Right cardiac atrium (tissue), 5 donors: Measurements from ENCODE around the gene SDC3. TPM values are rescaled to one million over a fixed set of nuclear protein-coding genes. Genes with fewer than 3 reads are reported as not detected.

ENCODE experiments used
- ATAC-seq, 2 donors: fragments of 200-7000 bp; cut with Tn5 transposase; one replicate each; pipeline versions ENCODE4 v1.8.0 to v1.9.1; 2020; ENCODE audit warnings: moderate library complexity in 2 of 2, mild to moderate bottlenecking in 1 of 2
- DNase-seq, 3 donors: peaks; one replicate each; pipeline ENCODE4 v3.0.0-alpha.2; 2020
- H3K27ac ChIP-seq: one replicate; pipeline ENCODE4 v1.5.1; 2013; ENCODE audit warnings: mild to moderate bottlenecking, low read length, control low read depth, moderate library complexity
- H3K27me3 ChIP-seq: one replicate; pipeline ENCODE4 v1.6.1; 2013; ENCODE audit not compliant: control insufficient read depth, insufficient read depth
- H3K4me1 ChIP-seq: one replicate; pipeline ENCODE4 v1.6.1; 2013; ENCODE audit warnings: low read length; ENCODE audit not compliant: control insufficient read depth, insufficient read depth
- H3K4me3 ChIP-seq: one replicate; pipeline ENCODE4 v1.5.1; 2013; ENCODE audit warnings: low read length, control low read depth
- H3K9me3 ChIP-seq: one replicate; pipeline ENCODE4 v1.6.1; 2013; ENCODE audit warnings: low read length; ENCODE audit not compliant: control insufficient read depth
- WGBS: extraction: QIAGEN DNeasy Blood & Tissue Kit; methylation state at CpG from one replicate; pipeline ENCODE4 v1.1.7; 2013; 5-methylcytosine and 5-hydroxymethylcytosine counted together
- intact Hi-C, 4 donors: fragments of 100-400 bp; cut with DNase I; formaldehyde crosslinking; loops; one replicate each; pipeline versions ENCODE4 v1.11.0 to v1.14.0; 2022 to 2023
- polyA plus RNA-seq: library from polyadenylated mRNA; stranded (reverse); fragments of 200-250 nt; gene quantifications from one replicate; pipeline ENCODE4 v1.2.3, GENCODE V29; 2013
- total RNA-seq, 4 donors: library from RNA; stranded (reverse); fragmentation: NEBNext Ultra II Directional; extraction: Animal tissue kit (Norgen Biotek cat#: 25700); gene quantifications; one replicate each; pipeline ENCODE4 v1.2.1, GENCODE V29; 2021
- donor health status: healthy with polysubstance abuse.
- donor health status: DM: no; HTN: yes; CAD: no.
- donor health status: DM: no; HTN: no; CAD: no.
- donor health status: DM: no; HTN: yes; CAD: no; lungs with severe emphysema.
- donor health status: DM: yes; HTN: yes; CAD: no.

The SDC3 gene
- total and polyA plus RNA-seq, 5 donors: 33.2 to 40.9 (median 38.7) TPM

- Histone ChIP-seq H3K4me1 (peaks cover 3% of the 10 kb centered on the region), H3K27ac (no peak overlapping the region), H3K27me3 (no peaks in the 10 kb centered on the region), H3K4me3 (no peak overlapping the region), H3K9me3 (no peaks in the 10 kb centered on the region)
- 81% methylated on average over 7 of the region's 7 CpGs for WGBS
- no peak for DNase-seq
- ATAC-seq: no peak
- intact Hi-C loops: loop anchor here in 1 of 4 donors (5.0 kb wide), 1 partner anchor 56 kb away; no protein-coding TSS in a partner anchor
Observed at GRCh38 chr1:30845904-30846290, 62.7 kb downstream of the SDC3 start.

DNA sequence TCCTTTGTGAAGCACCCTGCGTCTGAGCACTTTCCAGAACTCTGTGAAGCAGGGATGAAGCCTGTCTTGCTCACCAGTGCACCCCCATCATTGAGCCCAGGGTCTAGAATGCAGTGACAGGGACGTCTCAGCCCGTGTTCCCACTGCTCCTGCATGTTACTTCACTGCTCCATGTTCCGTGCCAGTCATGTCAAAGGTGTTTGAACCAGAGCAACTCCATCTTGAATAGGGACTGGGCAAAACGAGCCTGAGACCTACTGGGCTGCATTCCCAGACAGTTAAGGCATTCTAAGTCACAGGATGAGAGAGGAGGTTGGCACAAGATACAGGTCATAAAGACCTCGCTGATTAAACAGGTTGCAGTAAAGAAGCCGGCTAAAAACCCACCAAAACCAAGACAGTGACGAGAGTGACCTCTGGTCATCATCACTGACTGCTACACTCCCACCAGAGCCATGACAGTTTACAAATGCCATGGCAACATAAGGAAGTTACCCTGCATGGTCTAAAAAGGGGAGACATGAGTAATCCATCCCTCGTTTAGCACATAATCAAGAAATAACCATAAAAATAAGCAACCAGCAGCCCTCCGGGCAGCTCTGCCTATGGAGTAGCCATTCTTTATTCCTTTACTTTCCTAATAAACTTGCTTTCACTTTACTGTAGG, 63.2 kb downstream of the SDC3 start:
- Histone ChIP-seq H3K27me3 (no peaks in the 10 kb centered on the region), H3K4me3 (no peak overlapping the region), H3K9me3 (no peaks in the 10 kb centered on the region), H3K4me1 (peaks cover 3% of the 10 kb centered on the region), H3K27ac (no peak overlapping the region)
- ATAC-seq (no peak), DNase-seq (no peak)
- intact Hi-C loops: loop anchor here in 1 of 4 donors (5.0 kb wide), 1 partner anchor 57 kb away; no protein-coding TSS in a partner anchor
- WGBS: 70% methylated on average over 10 of the region's 10 CpGs

DNA sequence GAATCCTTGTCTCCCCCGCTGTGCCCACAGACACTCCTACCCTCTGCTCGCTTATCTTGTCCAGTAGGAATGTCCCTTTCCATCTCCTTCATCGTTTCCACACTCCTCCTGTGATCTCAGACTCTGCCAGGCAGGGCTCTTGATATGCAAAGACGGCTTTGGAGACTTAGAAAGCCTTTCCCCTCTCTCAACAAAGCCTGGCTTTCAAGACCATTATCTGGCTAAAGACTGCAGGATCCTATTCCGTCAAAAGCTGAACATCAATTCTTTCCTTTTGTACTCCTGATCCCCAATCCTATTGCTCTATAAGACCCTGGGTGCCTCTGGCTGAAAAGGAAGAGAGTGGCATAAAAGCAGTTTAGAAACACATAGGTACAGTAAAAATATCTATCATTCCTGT, 63.9 kb downstream of the SDC3 start:
- 60% methylated on average over 5 of the region's 5 CpGs for WGBS
- ATAC-seq (no peak), DNase-seq (no peak)
- no peaks in the 10 kb centered on the region for H3K9me3 ChIP-seq
- intact Hi-C loops: loop anchor here in 1 of 4 donors (5.0 kb wide), 1 partner anchor 58 kb away; no protein-coding TSS in a partner anchor
- peaks cover 3% of the 10 kb centered on the region for H3K4me1 ChIP-seq
- H3K27ac ChIP-seq: no peak overlapping the region
- no peaks in the 10 kb centered on the region for H3K27me3 ChIP-seq
- H3K4me3 ChIP-seq: no peak overlapping the region

- ATAC-seq: no peak
- intact Hi-C loops: no loop called here
Observed at GRCh38 chr1:30842697-30843354, 65.7 kb downstream of the SDC3 start.

DNA sequence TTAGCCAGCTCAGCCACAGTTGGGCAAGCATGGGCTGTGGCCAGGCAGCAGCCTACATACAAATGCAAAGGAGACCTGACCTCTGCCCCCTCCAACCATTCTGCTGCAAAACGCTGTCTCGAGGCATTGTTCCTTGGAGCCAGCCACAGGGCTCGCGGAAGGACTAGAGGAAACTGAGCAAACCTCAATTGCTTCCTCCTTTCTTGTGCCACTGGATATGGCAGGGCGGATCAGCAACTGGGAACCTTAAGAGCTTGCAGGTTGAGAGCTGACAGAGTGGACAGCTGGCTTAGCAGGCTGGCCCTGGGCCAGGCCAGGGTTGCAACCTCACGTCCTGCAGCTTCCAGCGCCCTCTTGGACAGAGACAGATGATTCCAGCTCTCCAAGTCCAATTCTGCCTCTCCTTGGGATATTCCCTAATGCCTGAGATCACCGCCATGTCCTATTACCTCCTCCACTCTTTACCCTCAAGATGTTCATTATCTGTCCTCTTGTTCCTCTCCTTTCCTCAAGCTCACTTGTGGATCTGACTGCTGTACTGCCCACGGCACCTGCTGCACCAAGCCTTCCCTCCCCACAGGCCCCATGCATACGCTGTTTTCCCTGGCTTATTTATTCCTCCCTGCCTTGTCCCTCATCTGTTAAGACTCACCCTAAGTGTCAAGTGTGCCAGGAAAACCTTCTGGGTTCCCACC, 67.5 kb downstream of the SDC3 start:
- 44% methylated on average over 10 of the region's 10 CpGs for WGBS
- no peaks in the 10 kb centered on the region for H3K27me3 ChIP-seq
- H3K4me1 ChIP-seq: no peaks in the 10 kb centered on the region
- no peak overlapping the region for H3K4me3 ChIP-seq
- peak; percentile 44 to 79 (median 69) for DNase-seq
- intact Hi-C loops: no loop called here
- H3K9me3 ChIP-seq: no peaks in the 10 kb centered on the region
- H3K27ac ChIP-seq: no peak overlapping the region
- peak; percentile 73 to 74 for ATAC-seq

More at GRCh38 chr1:30842697-30843354, 65.7 kb downstream of the SDC3 start:
- Histone ChIP-seq H3K9me3 (no peaks in the 10 kb centered on the region), H3K4me3 (no peak overlapping the region), H3K4me1 (peaks cover 3% of the 10 kb centered on the region), H3K27me3 (no peaks in the 10 kb centered on the region), H3K27ac (no peak overlapping the region)
- DNase-seq: no peak
- WGBS: 62% methylated on average over 7 of the region's 7 CpGs

- Histone ChIP-seq H3K9me3 (no peaks in the 10 kb centered on the region), H3K4me1 (no peaks in the 10 kb centered on the region), H3K27me3 (no peaks in the 10 kb centered on the region), H3K4me3 (no peak overlapping the region), H3K27ac (no peak overlapping the region)
- WGBS: 95% methylated on average over 3 of the region's 3 CpGs
- DNase-seq (no peak), ATAC-seq (no peak)
- intact Hi-C loops: no loop called here
Observed at GRCh38 chr1:30839827-30840359, 68.7 kb downstream of the SDC3 start.

DNA sequence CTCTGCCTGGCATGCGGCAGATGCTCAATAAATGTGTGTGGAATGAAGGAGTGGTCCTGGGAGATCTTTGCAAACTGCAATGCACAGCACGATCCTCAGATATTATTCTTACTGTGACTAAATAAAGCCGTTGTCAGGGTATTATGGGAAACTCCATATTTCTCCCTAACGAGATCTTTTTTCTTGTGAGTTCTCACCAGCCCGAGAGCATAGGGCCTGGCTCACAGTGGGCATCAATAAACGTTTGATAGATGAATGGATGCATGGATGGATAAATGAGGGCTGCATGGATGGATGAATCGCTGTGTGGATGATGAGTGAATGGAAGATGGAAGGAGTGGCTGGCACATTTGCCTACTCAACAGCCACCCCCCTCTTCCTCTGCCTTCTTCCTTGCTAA, 69.6 kb downstream of the SDC3 start:
- intact Hi-C loops: no loop called here
- no peak for ATAC-seq
- H3K4me1 ChIP-seq: no peaks in the 10 kb centered on the region
- H3K9me3 ChIP-seq: no peaks in the 10 kb centered on the region
- DNase-seq: no peak
- H3K27me3 ChIP-seq: no peaks in the 10 kb centered on the region
- H3K27ac ChIP-seq: no peak overlapping the region
- H3K4me3 ChIP-seq: no peak overlapping the region
- 85% methylated on average over 7 of the region's 7 CpGs for WGBS

GRCh38 chr1:30837653-30838052, 70.9 kb downstream of the SDC3 start:
- intact Hi-C loops: no loop called here
- H3K4me3 ChIP-seq: no peak overlapping the region
- no peaks in the 10 kb centered on the region for H3K27me3 ChIP-seq
- no peak for ATAC-seq
- no peak for DNase-seq
- no peaks in the 10 kb centered on the region for H3K9me3 ChIP-seq
- whole genome bisulfite sequencing: 52% methylated on average over 1 of the region's 1 CpG
- no peaks in the 10 kb centered on the region for H3K4me1 ChIP-seq
- H3K27ac ChIP-seq: no peak overlapping the region

GRCh38 chr1:30834253-30834652, 74.3 kb downstream of the SDC3 start:
- 72% methylated on average over 4 of the region's 4 CpGs for WGBS
- DNase-seq: no peak
- intact Hi-C loops: no loop called here
- no peaks in the 10 kb centered on the region for H3K9me3 ChIP-seq
- no peaks in the 10 kb centered on the region for H3K4me1 ChIP-seq
- no peak overlapping the region for H3K27ac ChIP-seq
- H3K4me3 ChIP-seq: no peak overlapping the region
- ATAC-seq: no peak
- no peaks in the 10 kb centered on the region for H3K27me3 ChIP-seq

GRCh38 chr1:30830537-30830936, 78.0 kb downstream of the SDC3 start:
- ATAC-seq: no peak
- Histone ChIP-seq H3K9me3 (no peaks in the 10 kb centered on the region), H3K4me1 (peaks cover 6% of the 10 kb centered on the region), H3K4me3 (no peak overlapping the region), H3K27me3 (no peaks in the 10 kb centered on the region), H3K27ac (no peak overlapping the region)
- DNase-seq: no peak
- 71% methylated on average over 6 of the region's 6 CpGs for whole genome bisulfite sequencing
- intact Hi-C loops: no loop called here

- Histone ChIP-seq H3K4me3 (no peak overlapping the region), H3K9me3 (no peaks in the 10 kb centered on the region), H3K27ac (no peak overlapping the region), H3K4me1 (peaks cover 6% of the 10 kb centered on the region), H3K27me3 (no peaks in the 10 kb centered on the region)
- intact Hi-C loops: no loop called here
- WGBS: 75% methylated on average over 2 of the region's 2 CpGs
- ATAC-seq: no peak
- no peak for DNase-seq
Observed at GRCh38 chr1:30829889-30830288, 78.7 kb downstream of the SDC3 start.
